CD4-positive, CD25-positive, alpha-beta regulatory T cell (primary cell): Measurements from ENCODE around the gene TMED10. TPM values are rescaled to one million over a fixed set of nuclear protein-coding genes. Genes with fewer than 3 reads are reported as not detected.
A peak's percentile ranks its signal among the peaks of the same experiment; 100 is the strongest.

Source experiments
- ATAC-seq, 2 donors: fragments of 150-1000 bp; cut with Tn5 transposase; one replicate each; pipeline ENCODE4 v1.10.0; 2021; ENCODE audit warnings: low read depth in 2 of 2, moderate number of reproducible peaks in 2 of 2, moderate library complexity in 1 of 2
- DNase-seq, 3 donors: peaks; one replicate each; pipeline versions ENCODE4 v3.0.0 to v3.0.0-alpha.2; 2012 to 2022; ENCODE audit warnings: mixed read lengths in 1 of 3
- H3K27ac ChIP-seq: one replicate; pipeline ENCODE4 v1.7.0; 2013; ENCODE audit warnings: mild to moderate bottlenecking, low read length; ENCODE audit not compliant: insufficient read depth, poor library complexity, severe bottlenecking
- H3K27me3 ChIP-seq: one replicate; pipeline ENCODE4 v1.7.0; 2013; ENCODE audit warnings: low read length; ENCODE audit not compliant: control insufficient read depth, insufficient read depth
- H3K36me3 ChIP-seq: one replicate; pipeline ENCODE4 v1.7.0; 2013; ENCODE audit warnings: mild to moderate bottlenecking, low read length, moderate library complexity; ENCODE audit not compliant: control insufficient read depth, insufficient read depth
- H3K4me1 ChIP-seq: 2 replicates; pipeline ENCODE4 v1.7.0; 2013; ENCODE audit warnings: mild to moderate bottlenecking, low read length; ENCODE audit not compliant: insufficient read depth, control insufficient read depth, poor library complexity, severe bottlenecking
- H3K4me3 ChIP-seq: one replicate; pipeline ENCODE4 v1.7.0; 2013; ENCODE audit warnings: low read depth, mild to moderate bottlenecking, low read length, moderate library complexity
- H3K9me3 ChIP-seq, 2 experiments: 1 replicate in 1 of 2; 2 replicates in 1 of 2; pipeline ENCODE4 v1.7.0; 2013; ENCODE audit warnings: low read length in 2 of 2, mild to moderate bottlenecking in 1 of 2, moderate library complexity in 1 of 2; ENCODE audit not compliant: control insufficient read depth in 2 of 2
- H3K27ac Mint-ChIP-seq, 3 donors: one replicate each; pipeline ENCODE4 v1.8.0; 2020 to 2022; ENCODE audit warnings: mild to moderate bottlenecking in 3 of 3, mixed read lengths in 3 of 3, moderate library complexity in 2 of 3
- H3K27me3 Mint-ChIP-seq: one replicate; pipeline ENCODE4 v1.8.0; 2022; ENCODE audit warnings: mild to moderate bottlenecking, mixed read lengths
- H3K36me3 Mint-ChIP-seq: one replicate; pipeline ENCODE4 v1.8.0; 2020; ENCODE audit warnings: mixed read lengths
- H3K4me1 Mint-ChIP-seq, 4 donors: one replicate each; pipeline ENCODE4 v1.8.0; 2020 to 2022; ENCODE audit warnings: mixed read lengths in 4 of 4, mild to moderate bottlenecking in 1 of 4
- H3K4me3 Mint-ChIP-seq, 4 donors: one replicate each; pipeline ENCODE4 v1.8.0; 2020 to 2022; ENCODE audit warnings: mild to moderate bottlenecking in 4 of 4, mixed read lengths in 4 of 4, moderate library complexity in 3 of 4
- H3K9me3 Mint-ChIP-seq, 7 donors: one replicate each; pipeline ENCODE4 v1.8.0; 2020 to 2022; ENCODE audit warnings: mixed read lengths in 7 of 7, mild to moderate bottlenecking in 3 of 7, moderate library complexity in 2 of 7
- polyA plus RNA-seq, 4 donors: library from polyadenylated mRNA; unstranded; fragments of 300-500 nt; fragmentation: Illumina TruSeq; gene quantifications; one replicate each; pipeline ENCODE4 v1.2.3, GENCODE V29; 2021
- total RNA-seq: library from RNA; stranded (reverse); gene quantifications from one replicate; pipeline ENCODE4 v1.2.3, GENCODE V29; 2022

TMED10 gene
- total and polyA plus RNA-seq, 5 donors from 2014 or later: 128 to 265 (median 249) TPM

DNA sequence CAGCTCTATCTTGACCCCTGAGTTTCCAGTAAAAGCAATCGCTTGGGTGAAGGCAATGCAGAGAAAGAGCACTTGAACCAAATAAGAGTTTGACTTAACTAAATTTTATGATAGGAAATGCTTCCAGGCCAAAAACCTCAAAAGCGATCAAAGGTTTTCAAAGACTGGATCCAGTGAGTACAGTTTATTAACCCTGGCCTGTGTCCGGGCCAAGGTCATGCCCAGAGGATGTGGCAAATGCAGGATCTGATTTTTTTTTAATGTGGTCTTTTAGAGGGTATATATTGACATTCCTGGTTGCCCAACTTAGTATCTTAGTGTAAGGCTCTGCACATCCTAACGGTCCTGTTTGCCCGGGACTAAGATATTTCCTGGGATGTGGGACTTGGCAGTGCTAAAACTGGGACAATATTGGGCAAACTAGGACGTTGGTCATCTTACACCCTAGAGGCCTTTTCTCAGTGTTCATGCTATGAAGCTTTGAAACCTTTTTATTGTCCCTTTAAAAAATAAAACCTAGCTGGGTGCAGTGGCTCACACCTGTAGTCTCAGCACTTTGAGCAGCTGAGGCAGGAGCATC lies 40.1 kb upstream of the TMED10 start:
- Mint-ChIP-seq H3K27me3 (peaks cover 20% of the 10 kb centered on the region), H3K27ac (no peak overlapping the region), H3K9me3 (peaks cover 0 to 2% (median 0%) of the 10 kb centered on the region in 7 donors), H3K36me3 (no peaks in the 10 kb centered on the region), H3K4me3 (no peak overlapping the region), H3K4me1 (peaks cover 2 to 13% (median 9%) of the 10 kb centered on the region in 4 donors)
- Histone ChIP-seq H3K4me1 (peaks cover 10% of the 10 kb centered on the region), H3K27me3 (peaks cover 4% of the 10 kb centered on the region), H3K4me3 (no peak overlapping the region), H3K36me3 (no peaks in the 10 kb centered on the region), H3K9me3 (no peaks in the 10 kb centered on the region), H3K27ac (no peak overlapping the region)
- ATAC-seq (no peak), DNase-seq (no peak)

DNA sequence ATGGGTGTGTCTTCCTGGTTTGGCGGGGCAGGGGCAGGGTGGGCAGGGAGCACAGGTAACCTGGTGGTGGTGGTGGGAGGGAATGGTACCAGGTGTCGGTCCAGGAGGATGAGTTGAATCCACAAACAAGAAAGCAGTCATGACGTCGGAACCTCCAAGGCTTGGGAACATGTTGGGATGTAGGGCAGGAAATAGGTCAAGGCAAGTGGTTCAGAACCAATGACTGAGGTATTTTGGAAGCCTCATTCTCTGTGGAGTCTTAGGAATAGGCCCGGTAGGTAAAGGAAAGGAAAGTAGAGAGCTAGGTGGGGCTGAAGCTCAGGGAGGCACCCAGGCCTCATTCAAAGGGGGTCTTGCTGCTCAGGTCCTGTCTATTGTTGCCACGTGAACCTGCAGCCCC lies 39.1 kb upstream of the TMED10 start:
- no peaks in the 10 kb centered on the region for H3K36me3 ChIP-seq
- no peak for ATAC-seq
- H3K36me3 Mint-ChIP-seq: no peaks in the 10 kb centered on the region
- H3K27me3 ChIP-seq: peaks cover 4% of the 10 kb centered on the region
- H3K4me3 Mint-ChIP-seq: peak overlapping the region in 2 of 4 donors; percentile 16 to 64
- H3K27ac ChIP-seq: no peak overlapping the region
- no peak overlapping the region for H3K4me3 ChIP-seq
- H3K9me3 Mint-ChIP-seq: peaks cover 0 to 2% (median 0%) of the 10 kb centered on the region in 7 donors
- H3K27me3 Mint-ChIP-seq: peaks cover 25% of the 10 kb centered on the region
- no peak for DNase-seq
- H3K4me1 ChIP-seq: peaks cover 10% of the 10 kb centered on the region
- H3K27ac Mint-ChIP-seq: peak overlapping the region in 1 of 3 donors; percentile 81
- no peaks in the 10 kb centered on the region for H3K9me3 ChIP-seq
- H3K4me1 Mint-ChIP-seq: peaks cover 0 to 13% (median 9%) of the 10 kb centered on the region in 4 donors

DNA sequence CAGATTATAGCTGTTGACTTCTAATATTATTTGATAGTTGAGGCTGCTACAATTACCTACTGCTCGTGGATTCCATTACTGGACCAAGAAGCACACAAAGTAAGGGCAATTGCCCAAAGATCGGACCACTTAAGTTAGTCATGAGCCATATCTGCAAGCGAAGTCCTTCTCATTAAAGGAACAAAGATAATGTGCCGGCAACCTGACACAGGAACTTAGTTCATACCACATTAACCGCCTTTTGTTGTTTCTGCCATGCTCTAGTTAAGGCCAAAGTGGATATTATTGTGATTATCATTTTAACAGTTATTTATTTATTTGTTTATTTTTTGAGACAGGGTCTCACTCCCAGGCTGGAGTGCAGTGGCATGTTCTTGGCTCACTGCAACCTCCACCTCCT lies 38.1 kb upstream of the TMED10 start:
- H3K4me1 ChIP-seq: peaks cover 10% of the 10 kb centered on the region
- no peak for DNase-seq
- no peaks in the 10 kb centered on the region for H3K36me3 ChIP-seq
- Mint-ChIP-seq H3K27me3 (peaks cover 25% of the 10 kb centered on the region), H3K36me3 (peaks cover 4% of the 10 kb centered on the region), H3K4me3 (no peak overlapping the region), H3K9me3 (peaks cover 0 to 2% (median 0%) of the 10 kb centered on the region in 7 donors), H3K4me1 (peaks cover 0 to 13% (median 7%) of the 10 kb centered on the region in 4 donors), H3K27ac (peak overlapping the region in 1 of 3 donors; percentile 7)
- H3K9me3 ChIP-seq: no peaks in the 10 kb centered on the region
- no peak overlapping the region for H3K27ac ChIP-seq
- no peak overlapping the region for H3K4me3 ChIP-seq
- peaks cover 4% of the 10 kb centered on the region for H3K27me3 ChIP-seq
- no peak for ATAC-seq

DNA sequence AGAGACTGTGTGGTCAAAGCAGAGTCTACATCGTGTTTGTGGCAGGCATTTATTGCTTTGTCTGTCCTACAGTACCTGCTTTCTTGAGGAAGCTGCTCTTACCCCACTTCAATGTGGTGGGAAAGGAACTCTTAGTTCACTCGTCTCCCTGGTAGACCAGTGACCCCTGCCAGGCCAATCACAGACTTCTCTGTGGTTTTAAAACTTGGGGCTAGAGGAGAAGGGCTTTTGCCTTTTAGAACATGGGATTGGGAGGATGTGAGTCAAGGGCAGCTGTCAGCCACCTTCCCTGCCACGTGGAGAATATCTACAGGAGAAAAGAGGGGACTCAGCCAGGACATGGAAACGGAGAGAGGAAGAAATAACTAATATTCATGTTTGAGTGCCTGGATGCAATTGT lies 36.8 kb upstream of the TMED10 start:
- no peak for DNase-seq
- H3K4me3 Mint-ChIP-seq: no peak overlapping the region
- no peak for ATAC-seq
- H3K27me3 Mint-ChIP-seq: peaks cover 29% of the 10 kb centered on the region
- Histone ChIP-seq H3K36me3 (no peaks in the 10 kb centered on the region), H3K9me3 (no peaks in the 10 kb centered on the region), H3K4me3 (no peak overlapping the region), H3K27ac (no peak overlapping the region), H3K27me3 (peaks cover 4% of the 10 kb centered on the region), H3K4me1 (peaks cover 10% of the 10 kb centered on the region)
- H3K4me1 Mint-ChIP-seq: peaks cover 0 to 13% (median 7%) of the 10 kb centered on the region in 4 donors
- no peak overlapping the region for H3K27ac Mint-ChIP-seq
- peaks cover 0 to 2% (median 0%) of the 10 kb centered on the region in 7 donors for H3K9me3 Mint-ChIP-seq
- peaks cover 4% of the 10 kb centered on the region for H3K36me3 Mint-ChIP-seq

DNA sequence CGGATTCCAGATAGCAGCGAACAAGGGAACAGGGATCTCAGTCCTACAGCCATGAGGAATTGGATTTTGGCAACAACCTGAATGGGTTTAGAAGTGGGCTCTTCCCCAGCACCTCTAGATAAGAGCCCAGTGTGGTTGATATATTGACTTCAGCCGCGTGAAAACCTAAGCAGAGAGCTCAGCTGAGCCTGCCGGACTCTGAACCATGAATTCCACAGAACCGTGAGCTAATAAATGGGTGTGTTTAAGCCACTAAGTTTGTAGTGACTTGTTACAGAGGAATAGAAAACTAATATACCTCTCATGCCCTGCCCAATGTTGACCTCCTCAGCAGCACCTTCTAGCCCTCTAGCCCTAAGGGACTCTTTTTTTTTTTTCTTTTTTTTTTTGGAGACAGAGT lies 32.4 kb upstream of the TMED10 start:
- Mint-ChIP-seq H3K4me1 (peaks cover 0 to 8% (median 5%) of the 10 kb centered on the region in 4 donors), H3K27me3 (peaks cover 17% of the 10 kb centered on the region), H3K27ac (peak overlapping the region in 1 of 3 donors; percentile 63), H3K36me3 (peaks cover 4% of the 10 kb centered on the region), H3K9me3 (no peaks in the 10 kb centered on the region), H3K4me3 (no peak overlapping the region)
- H3K27ac ChIP-seq: no peak overlapping the region
- ATAC-seq (no peak), DNase-seq (no peak)
- H3K36me3 ChIP-seq: no peaks in the 10 kb centered on the region
- H3K9me3 ChIP-seq: no peaks in the 10 kb centered on the region
- H3K4me1 ChIP-seq: no peaks in the 10 kb centered on the region
- no peaks in the 10 kb centered on the region for H3K27me3 ChIP-seq
- no peak overlapping the region for H3K4me3 ChIP-seq

DNA sequence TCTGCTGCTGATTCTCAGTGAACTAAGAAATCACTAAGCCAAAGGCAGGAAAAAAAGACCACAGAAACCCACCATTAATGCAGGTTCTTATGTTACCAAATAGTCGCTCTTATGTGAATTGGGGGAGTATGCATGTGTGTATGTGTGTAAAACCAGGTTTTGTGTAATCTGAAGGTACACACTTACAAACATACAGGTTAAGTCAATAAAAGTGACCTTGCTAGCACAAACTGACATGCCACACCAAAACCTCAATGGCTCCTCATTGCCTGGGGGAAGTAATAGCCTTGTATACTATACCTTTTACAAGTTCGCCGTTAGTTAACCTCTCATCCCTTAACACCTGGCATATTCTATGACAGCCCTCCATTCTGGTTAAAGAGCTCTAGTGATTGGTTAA lies 29.8 kb upstream of the TMED10 start:
- no peaks in the 10 kb centered on the region for H3K27me3 ChIP-seq
- Mint-ChIP-seq H3K36me3 (peaks cover 4% of the 10 kb centered on the region), H3K9me3 (peaks cover 0 to 1% (median 0%) of the 10 kb centered on the region in 7 donors), H3K27me3 (peaks cover 11% of the 10 kb centered on the region), H3K4me3 (no peak overlapping the region), H3K27ac (peak overlapping the region in 1 of 3 donors; percentile 44), H3K4me1 (peaks cover 0 to 8% (median 5%) of the 10 kb centered on the region in 4 donors)
- DNase-seq (no peak), ATAC-seq (no peak)
- no peaks in the 10 kb centered on the region for H3K9me3 ChIP-seq
- no peak overlapping the region for H3K4me3 ChIP-seq
- H3K4me1 ChIP-seq: no peaks in the 10 kb centered on the region
- H3K36me3 ChIP-seq: no peaks in the 10 kb centered on the region
- no peak overlapping the region for H3K27ac ChIP-seq

DNA sequence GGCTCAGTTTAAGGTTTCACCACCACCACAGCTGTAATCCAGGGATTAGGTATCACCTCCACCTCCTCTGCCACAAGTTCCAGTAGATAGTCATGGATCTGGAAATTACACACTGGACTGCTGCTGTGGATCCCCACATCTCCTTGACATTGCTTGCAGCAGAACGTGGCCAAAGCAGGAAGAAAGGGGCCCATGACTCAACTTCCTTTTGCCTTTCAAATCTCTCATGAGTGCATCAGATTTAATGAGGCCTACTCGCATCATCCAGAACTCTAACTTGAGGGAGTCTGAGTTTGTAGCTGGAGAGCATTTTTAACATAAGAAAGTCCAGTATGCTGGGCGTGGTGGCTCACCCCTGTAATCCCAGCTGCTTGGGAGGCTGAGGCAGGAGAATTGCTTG lies 29.2 kb upstream of the TMED10 start:
- no peak for ATAC-seq

DNA sequence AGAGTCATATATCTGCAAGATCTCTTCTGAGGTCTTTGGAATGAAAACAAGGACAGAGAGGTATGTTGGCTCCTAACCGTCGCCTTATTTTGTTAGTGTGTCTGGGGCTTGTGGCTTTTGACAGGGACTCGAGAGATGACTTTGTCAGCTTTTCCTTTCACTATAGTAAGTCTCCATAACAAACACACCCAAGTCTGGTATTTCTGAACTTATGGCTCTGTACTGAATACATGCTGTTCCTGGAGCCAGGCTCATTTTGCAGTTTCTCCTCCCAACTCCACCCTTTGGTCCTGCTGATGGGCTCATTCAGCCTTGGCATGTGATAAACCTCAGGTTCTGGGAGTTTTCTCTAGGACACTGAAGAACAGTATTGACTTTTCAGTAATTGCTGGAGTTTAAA lies 27.7 kb upstream of the TMED10 start:
- no peak for ATAC-seq
- peaks cover 6% of the 10 kb centered on the region for H3K27me3 Mint-ChIP-seq
- Histone ChIP-seq H3K36me3 (no peaks in the 10 kb centered on the region), H3K9me3 (no peaks in the 10 kb centered on the region), H3K4me1 (no peaks in the 10 kb centered on the region), H3K4me3 (no peak overlapping the region), H3K27me3 (no peaks in the 10 kb centered on the region), H3K27ac (no peak overlapping the region)
- peaks cover 0 to 1% (median 0%) of the 10 kb centered on the region in 7 donors for H3K9me3 Mint-ChIP-seq
- DNase-seq: peak in 1 of 3 donors; percentile 42
- peaks cover 0 to 8% (median 5%) of the 10 kb centered on the region in 4 donors for H3K4me1 Mint-ChIP-seq
- H3K27ac Mint-ChIP-seq: no peak overlapping the region
- no peak overlapping the region for H3K4me3 Mint-ChIP-seq
- no peaks in the 10 kb centered on the region for H3K36me3 Mint-ChIP-seq

More for the DNA sequence above, 29.2 kb upstream of the TMED10 start:
- H3K4me3 Mint-ChIP-seq: no peak overlapping the region
- H3K36me3 ChIP-seq: no peaks in the 10 kb centered on the region
- H3K27ac ChIP-seq: no peak overlapping the region
- H3K27me3 ChIP-seq: no peaks in the 10 kb centered on the region
- DNase-seq: peak in 1 of 3 donors; percentile 43
- H3K4me1 ChIP-seq: no peaks in the 10 kb centered on the region
- H3K4me3 ChIP-seq: no peak overlapping the region
- H3K9me3 ChIP-seq: no peaks in the 10 kb centered on the region
- H3K4me1 Mint-ChIP-seq: peaks cover 0 to 8% (median 5%) of the 10 kb centered on the region in 4 donors
- peaks cover 6% of the 10 kb centered on the region for H3K27me3 Mint-ChIP-seq
- no peak overlapping the region for H3K27ac Mint-ChIP-seq
- peaks cover 0 to 1% (median 0%) of the 10 kb centered on the region in 7 donors for H3K9me3 Mint-ChIP-seq
- H3K36me3 Mint-ChIP-seq: peaks cover 4% of the 10 kb centered on the region
